Measurements from ENCODE around the gene CCDC170. TPM values are rescaled to one million over a fixed set of nuclear protein-coding genes. Genes with fewer than 3 reads are reported as not detected.

The CCDC170 gene
- total RNA-seq, 2 donors from 2014 or later: not detected

Other genes with a start within 250 kb of the CCDC170 start
- gene ZBTB2, start 102.5 kb upstream of the CCDC170 start, total RNA-seq: 10 to 100 TPM; 14.8 to 21.4 TPM
- 10 to 100 TPM; 17.8 to 23.4 TPM for gene RMND1, start 41.9 kb upstream of the CCDC170 start, total RNA-seq

Measured in activated naive CD4-positive, alpha-beta T cell treated with anti-CD3 and anti-CD28 coated beads, Interleukin-2, amount 50 U/mL, for 72 hours (primary cell).